DOHH2 (cell line): ENCODE measurements around the gene MLXIPL.
"Not testable (repeated sequence)": the region's sequence is repeated elsewhere in the genome, so short reads cannot be mapped to it uniquely, and the experiment has no call there.

Experiments
- H3F3A ChIP-seq: fragments of 200-600 bp; sonication (generic), shearing (Covaris generic); 2 replicates; pipeline ENCODE4 v1.6.0; 2016; ENCODE audit warnings: antibody characterized with exemption, mild to moderate bottlenecking; ENCODE audit not compliant: control insufficient read depth, insufficient read depth
- H3K27ac ChIP-seq: fragments of 200-600 bp; sonication (generic); 2 replicates; pipeline ENCODE4 v1.5.1; 2014; ENCODE audit warnings: low read depth, mild to moderate bottlenecking, low read length, moderate library complexity
- H3K27me3 ChIP-seq: fragments of 200-600 bp; sonication (generic); 2 replicates; pipeline ENCODE4 v1.6.1; 2014; ENCODE audit warnings: mild to moderate bottlenecking, low read length, mixed read lengths; ENCODE audit not compliant: control insufficient read depth
- H3K36me3 ChIP-seq: fragments of 200-600 bp; sonication (generic); 2 replicates; pipeline ENCODE4 v1.6.1; 2014; ENCODE audit warnings: mild to moderate bottlenecking, low read length, moderate library complexity, mixed read lengths; ENCODE audit not compliant: control insufficient read depth
- H3K4me1 ChIP-seq: fragments of 200-600 bp; sonication (generic); 2 replicates; pipeline ENCODE4 v1.6.1; 2014; ENCODE audit warnings: mild to moderate bottlenecking, low read length, mixed read lengths; ENCODE audit not compliant: control insufficient read depth
- H3K4me2 ChIP-seq: fragments of 200-600 bp; sonication (generic); 2 replicates; pipeline ENCODE4 v1.6.0; 2014; ENCODE audit warnings: mild to moderate bottlenecking, low read length, moderate library complexity
- H3K4me3 ChIP-seq: fragments of 200-600 bp; sonication (generic); 2 replicates; pipeline ENCODE4 v1.5.1; 2014; ENCODE audit warnings: mild to moderate bottlenecking, low read length, mixed read lengths
- H3K79me2 ChIP-seq: fragments of 200-600 bp; sonication (generic); 2 replicates; pipeline ENCODE4 v1.6.1; 2014; ENCODE audit warnings: mild to moderate bottlenecking, low read length, mixed read lengths; ENCODE audit not compliant: control insufficient read depth
- H3K9me2 ChIP-seq: fragments of 200-600 bp; sonication (generic); replicated peaks from 2 replicates; pipeline ENCODE4 v1.6.1; 2014; ENCODE audit warnings: mild to moderate bottlenecking, low read length, mixed read lengths; ENCODE audit not compliant: control insufficient read depth
- H3K9me3 ChIP-seq: fragments of 200-600 bp; sonication (generic); 2 replicates; pipeline ENCODE4 v1.6.1; 2014; ENCODE audit warnings: antibody characterized with exemption, low read length, mixed read lengths; ENCODE audit not compliant: control insufficient read depth, insufficient read depth
- H4K20me1 ChIP-seq: fragments of 200-600 bp; sonication (generic); 2 replicates; pipeline ENCODE4 v1.6.0; 2014; ENCODE audit warnings: low read depth, mild to moderate bottlenecking, antibody characterized with exemption, low read length, moderate library complexity; ENCODE audit not compliant: control insufficient read depth, insufficient read depth
- CTCF ChIP-seq: fragments of 200-600 bp; sonication (generic); IDR thresholded peaks from one replicate; pipeline ENCODE4 v1.5.1; 2014; ENCODE audit warnings: antibody characterized with exemption, mild to moderate bottlenecking, low read depth, low read length; ENCODE audit not compliant: poor library complexity, severe bottlenecking
- EZH2phosphoT487 ChIP-seq: fragments of 200-600 bp; sonication (generic); IDR thresholded peaks from 2 replicates; pipeline ENCODE4 v1.6.1; 2017; ENCODE audit warnings: borderline replicate concordance, mild to moderate bottlenecking, antibody characterized with exemption, low read length, moderate library complexity, mixed read lengths

Gene MLXIPL

DNA sequence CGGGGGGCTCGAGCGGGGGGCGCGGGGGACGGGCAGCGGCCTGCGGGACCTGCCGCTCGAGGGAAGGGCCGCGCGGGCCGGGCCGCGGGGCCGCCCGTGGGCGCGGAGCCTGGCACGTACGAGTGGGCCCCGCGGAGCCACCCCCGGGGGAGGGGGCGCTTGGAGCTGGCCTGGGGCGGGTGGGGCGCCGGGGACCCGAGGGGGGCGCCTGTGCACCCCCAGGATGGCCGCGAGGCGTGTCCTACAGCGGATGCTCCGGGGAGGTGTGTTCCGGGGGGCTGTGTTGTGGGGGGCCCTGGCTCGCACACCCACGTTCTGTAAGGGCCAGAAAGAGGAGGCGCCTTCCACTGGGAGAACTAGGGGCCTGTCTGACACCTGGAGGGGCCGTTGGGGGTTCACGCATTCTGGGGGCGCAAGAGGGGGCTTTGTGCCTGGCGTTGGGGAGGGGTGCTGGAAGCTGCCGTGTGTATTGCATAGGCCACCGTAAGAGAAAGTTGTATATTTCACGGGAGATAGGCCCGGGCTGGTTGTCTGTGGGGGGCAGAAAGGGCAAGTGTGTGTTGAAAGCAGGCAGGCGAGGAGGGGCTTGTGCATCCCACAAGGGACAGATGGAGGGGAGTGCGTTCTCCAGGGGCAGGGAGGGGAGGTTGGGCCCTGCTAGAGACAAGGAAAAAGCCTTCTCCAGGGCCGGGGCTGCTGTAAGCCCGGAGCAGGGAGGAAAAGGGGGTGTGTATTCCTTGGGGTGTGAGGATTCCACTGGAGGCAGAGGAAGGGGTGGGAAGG is 44.0 kb upstream of the MLXIPL start:
- Histone ChIP-seq H3K27me3 (peaks cover 13% of the 10 kb centered on the region), H3K9me2 (no peaks in the 10 kb centered on the region), H3K27ac (peak overlapping the region; percentile 9; the same call in 1 of the 2 replicates), H3K9me3 (peaks cover under 1% of the 10 kb centered on the region; the same call in 1 of the 2 replicates), H3K4me3 (peak overlapping the region; percentile 69), H3K4me2 (peak overlapping the region; percentile 83), H3K4me1 (peaks cover 15% of the 10 kb centered on the region), H4K20me1 (peaks cover 2% of the 10 kb centered on the region; the same call in 1 of the 2 replicates), H3K36me3 (no peaks in the 10 kb centered on the region), H3F3A (no peaks in the 10 kb centered on the region), H3K79me2 (no peaks in the 10 kb centered on the region)
- TF ChIP-seq CTCF (no peak), EZH2phosphoT487 (no peak)

DNA sequence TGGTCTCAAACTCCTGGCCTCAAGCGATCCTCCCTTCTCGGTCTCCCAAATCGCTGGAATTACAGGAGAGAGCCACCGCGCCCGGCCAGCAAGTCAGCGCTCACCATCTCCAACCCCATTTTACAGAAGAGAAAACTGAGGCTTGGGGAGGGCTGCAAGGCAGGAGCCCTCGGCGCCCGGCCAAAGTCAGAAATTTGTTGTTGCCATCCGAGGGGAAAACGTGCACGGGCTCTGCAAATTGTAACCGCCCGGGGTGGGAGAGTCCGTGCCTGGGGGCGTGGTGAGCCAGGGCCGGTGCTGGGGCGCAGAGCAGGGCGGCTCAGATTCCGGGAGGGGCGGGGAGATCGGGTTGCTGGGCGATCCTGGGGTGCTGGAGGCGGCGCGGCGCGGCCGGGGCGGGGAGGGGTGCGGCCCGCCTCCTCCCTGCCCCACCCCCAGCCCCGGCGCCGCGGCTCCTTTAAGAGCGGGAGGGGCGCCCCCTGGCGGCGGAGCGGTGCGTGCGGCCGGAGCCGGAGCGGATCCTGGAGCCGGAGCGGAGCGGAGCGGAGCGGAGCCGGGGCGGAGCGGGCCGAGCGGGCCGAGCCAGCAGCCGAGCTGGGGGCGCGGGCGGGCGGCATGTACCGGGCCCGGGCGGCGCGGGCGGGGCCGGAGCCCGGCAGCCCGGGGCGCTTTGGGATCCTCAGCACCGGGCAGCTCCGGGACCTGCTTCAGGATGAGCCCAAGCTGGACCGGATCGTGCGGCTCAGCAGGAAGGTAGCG is 43.2 kb upstream of the MLXIPL start, which contains the start of gene VPS37D:
Gene VPS37D (plus strand): TSS at position 488 of the 759 bp plus-strand sequence. CDS start 128 bp downstream, at position 616.
- Histone ChIP-seq H3K9me3 (peaks cover 7% of the 10 kb centered on the region; the same call in 1 of the 2 replicates), H3K4me1 (peaks cover 15% of the 10 kb centered on the region), H3K36me3 (no peaks in the 10 kb centered on the region), H3F3A (no peaks in the 10 kb centered on the region), H3K27ac (peak within 1 kb of the TSS; percentile 9; the same call in 1 of the 2 replicates), H3K79me2 (no peaks in the 10 kb centered on the region), H4K20me1 (no peaks in the 10 kb centered on the region), H3K4me3 (peak within 1 kb of the TSS; percentile 69), H3K9me2 (no peaks in the 10 kb centered on the region), H3K27me3 (peaks cover 13% of the 10 kb centered on the region), H3K4me2 (peak within 1 kb of the TSS; percentile 83)
- TF ChIP-seq CTCF, result peak; percentile 72
- no peak for TF ChIP-seq EZH2phosphoT487

- H3F3A ChIP-seq, result no peaks in the 10 kb centered on the region
- H3K4me1 ChIP-seq, result peaks cover 3% of the 10 kb centered on the region; the same call in 1 of the 2 replicates
- peaks cover 16% of the 10 kb centered on the region for H3K27me3 ChIP-seq
- peaks cover 7% of the 10 kb centered on the region; the same call in 1 of the 2 replicates for H3K9me3 ChIP-seq
- H3K9me2 ChIP-seq, result no peaks in the 10 kb centered on the region
- H3K79me2 ChIP-seq, result no peaks in the 10 kb centered on the region
- no peaks in the 10 kb centered on the region for H4K20me1 ChIP-seq
- no peaks in the 10 kb centered on the region for H3K36me3 ChIP-seq
- H3K4me2 ChIP-seq, result no peak overlapping the region
- H3K4me3 ChIP-seq, result no peak overlapping the region
- no peak for TF ChIP-seq CTCF
- no peak for TF ChIP-seq EZH2phosphoT487
- no peak overlapping the region for H3K27ac ChIP-seq
Measured at GRCh38 chr7:73663033-73663432, 38.7 kb upstream of the MLXIPL start.

GRCh38 chr7:73660594-73660993 is 36.3 kb upstream of the MLXIPL start:
- not testable (repeated sequence) for H3K9me3 ChIP-seq, H3K79me2 ChIP-seq, H3K9me2 ChIP-seq, H3K4me1 ChIP-seq, H3K4me3 ChIP-seq, H3K36me3 ChIP-seq, H4K20me1 ChIP-seq, H3F3A ChIP-seq, H3K27ac ChIP-seq, H3K4me2 ChIP-seq
- peaks cover 15% of the 10 kb centered on the region for H3K27me3 ChIP-seq
